ENCODE measurements around the gene KIF5A.
"Not testable (repeated sequence)": the region's sequence is repeated elsewhere in the genome, so short reads cannot be mapped to it uniquely, and the experiment has no call there.

Gene KIF5A

DNA sequence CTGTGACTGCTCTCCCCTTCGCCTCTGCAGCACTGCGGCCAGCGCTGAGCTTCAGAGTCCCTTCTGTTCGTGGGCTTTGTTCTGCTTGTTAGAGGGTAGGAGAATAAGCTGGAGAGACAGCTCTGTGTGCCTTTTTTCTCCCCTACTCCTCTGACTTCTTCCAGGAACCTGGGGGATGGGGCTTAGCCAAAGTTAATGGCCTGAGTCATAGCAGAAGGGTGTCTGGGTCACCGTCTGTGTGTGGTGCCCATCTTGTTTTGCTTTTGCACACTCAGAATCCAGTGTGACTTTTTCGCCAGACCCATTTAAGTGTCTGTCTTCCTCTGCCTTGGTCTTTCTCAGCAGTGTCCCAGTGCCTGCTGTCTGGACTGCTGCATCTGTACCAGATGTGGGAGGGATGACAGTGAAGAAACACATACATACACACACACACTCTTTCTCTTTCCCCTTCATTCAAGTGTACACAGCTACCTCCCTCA, 3.0 kb downstream of the KIF5A start:
- TF ChIP-seq POLR2A (IDR thresholded peaks at IDR 0.05; ENCODE audit: low read depth, low read length) (no peak), TAF1 (IDR thresholded peaks at IDR 0.05; ENCODE audit: low read depth, low read length) (no peak), SPI1 (IDR thresholded peaks at IDR 0.05; ENCODE audit: low read depth, low read length) (no peak), POLR2AphosphoS5 (IDR thresholded peaks at IDR 0.05; ENCODE audit: low read depth, low read length) (no peak)
- DNase-seq (ENCODE audit: insufficient read length, low spot score) (no peak), FAIRE-seq (no peak)

DNA sequence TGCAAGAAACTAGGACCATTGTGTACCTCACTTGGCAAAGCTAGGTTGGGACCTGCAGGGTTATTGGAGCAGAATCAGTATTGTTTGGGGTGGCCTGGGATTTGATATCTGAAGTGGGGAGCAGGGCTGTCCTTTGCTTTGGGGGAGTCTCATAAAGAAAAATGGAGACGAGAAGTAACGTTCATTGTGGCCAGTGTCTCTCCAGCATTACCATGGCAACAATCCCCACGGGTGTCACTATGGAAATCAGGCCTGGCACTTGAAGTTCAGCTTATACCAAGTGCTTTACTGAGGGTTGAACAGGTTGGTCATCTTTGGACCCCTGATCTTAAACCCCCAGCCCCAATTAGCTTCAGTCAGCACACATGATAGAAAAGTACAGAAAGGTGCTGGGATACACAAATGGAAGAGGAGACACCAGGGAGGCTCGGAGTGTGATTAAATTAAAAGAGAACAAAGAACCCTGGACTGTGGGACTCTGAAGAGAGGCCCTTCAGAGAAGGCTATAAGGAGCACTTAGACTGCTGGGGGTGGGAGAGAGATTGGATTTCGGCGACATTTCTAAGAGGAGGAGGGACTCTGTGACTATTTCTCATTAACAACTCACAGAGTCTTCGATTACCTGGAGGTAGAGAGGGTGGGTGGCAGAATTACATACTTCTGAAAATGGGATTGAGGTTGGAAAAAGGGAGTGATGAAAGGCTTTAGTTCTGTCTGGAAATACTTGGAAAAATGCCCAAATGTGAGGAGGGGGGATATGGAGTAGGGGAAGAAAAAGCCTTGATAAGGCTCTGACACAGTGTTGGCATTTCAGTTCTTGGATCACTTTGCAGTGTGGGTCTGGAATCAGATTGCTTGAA, 3.7 kb downstream of the KIF5A start:
- no peak for FAIRE-seq
- TF ChIP-seq POLR2A (IDR thresholded peaks at IDR 0.05; ENCODE audit: low read depth, low read length) (no peak), POU2F2 (IDR thresholded peaks at IDR 0.05; ENCODE audit: low read depth, low read length) (no peak), PAX5 (IDR thresholded peaks at IDR 0.05; ENCODE audit: insufficient read depth, low read length, severe bottlenecking) (no peak), TAF1 (IDR thresholded peaks at IDR 0.05; ENCODE audit: low read depth, low read length) (no peak), SPI1 (IDR thresholded peaks at IDR 0.05; ENCODE audit: low read depth, low read length) (no peak), POLR2AphosphoS5 (IDR thresholded peaks at IDR 0.05; ENCODE audit: low read depth, low read length) (no peak)
- no peak for DNase-seq (ENCODE audit: insufficient read length, low spot score)

DNA sequence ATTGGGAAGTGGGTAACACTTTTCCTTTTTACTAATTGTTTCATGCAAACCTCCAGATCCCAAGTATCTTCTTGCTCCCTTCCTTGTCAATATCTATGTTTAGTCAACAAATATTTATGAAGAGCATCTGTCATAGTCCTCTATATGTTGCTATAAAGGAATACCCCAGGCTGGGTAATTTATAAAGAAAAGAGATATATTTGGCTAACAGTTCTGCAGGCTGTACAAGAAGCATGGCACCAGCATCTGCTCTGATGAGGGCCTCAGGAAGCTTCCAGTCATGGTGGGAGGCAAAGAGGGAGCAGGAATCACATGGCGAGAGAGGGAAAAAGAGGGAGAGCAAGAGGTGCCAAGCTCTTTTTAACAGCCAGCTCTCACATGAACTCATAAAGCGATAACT, 4.6 kb downstream of the KIF5A start:
- DNase-seq (ENCODE audit: insufficient read length, low spot score) = no peak
- TF ChIP-seq SPI1 (IDR thresholded peaks at IDR 0.05; ENCODE audit: low read depth, low read length) = no peak
- TF ChIP-seq POU2F2 (IDR thresholded peaks at IDR 0.05; ENCODE audit: low read depth, low read length) = no peak
- TF ChIP-seq PAX5 (IDR thresholded peaks at IDR 0.05; ENCODE audit: insufficient read depth, low read length, severe bottlenecking) = no peak
- TF ChIP-seq TAF1 (IDR thresholded peaks at IDR 0.05; ENCODE audit: low read depth, low read length) = no peak
- no peak for TF ChIP-seq POLR2AphosphoS5 (IDR thresholded peaks at IDR 0.05; ENCODE audit: low read depth, low read length)
- no peak for TF ChIP-seq POLR2A (IDR thresholded peaks at IDR 0.05; ENCODE audit: low read depth, low read length)
- FAIRE-seq = no peak

DNA sequence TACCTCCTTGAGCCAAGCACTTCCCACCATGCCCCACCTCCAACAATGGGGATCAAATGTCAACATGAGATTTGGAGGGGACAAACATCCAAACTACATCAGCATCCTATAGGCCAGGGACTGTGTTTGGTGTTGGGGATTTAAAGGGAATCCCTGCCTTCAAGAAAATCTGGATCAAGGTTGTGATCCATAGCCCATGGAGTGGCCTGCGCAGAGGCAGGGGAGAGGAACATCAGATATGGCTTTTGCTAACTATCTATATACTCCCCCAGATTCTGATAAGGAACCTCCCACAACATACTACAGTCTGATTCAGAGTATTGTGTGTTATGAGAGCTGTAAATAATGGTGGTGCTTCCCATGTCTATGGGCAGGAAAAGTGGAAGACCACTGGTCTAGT, 5.1 kb downstream of the KIF5A start:
- DNase-seq (ENCODE audit: insufficient read length, low spot score) = no peak
- no peak for FAIRE-seq
- TF ChIP-seq POLR2A (IDR thresholded peaks at IDR 0.05; ENCODE audit: low read depth, low read length) (no peak), SPI1 (IDR thresholded peaks at IDR 0.05; ENCODE audit: low read depth, low read length) (no peak), TAF1 (IDR thresholded peaks at IDR 0.05; ENCODE audit: low read depth, low read length) (no peak), POU2F2 (IDR thresholded peaks at IDR 0.05; ENCODE audit: low read depth, low read length) (no peak), POLR2AphosphoS5 (IDR thresholded peaks at IDR 0.05; ENCODE audit: low read depth, low read length) (no peak), PAX5 (IDR thresholded peaks at IDR 0.05; ENCODE audit: insufficient read depth, low read length, severe bottlenecking) (no peak)

DNA sequence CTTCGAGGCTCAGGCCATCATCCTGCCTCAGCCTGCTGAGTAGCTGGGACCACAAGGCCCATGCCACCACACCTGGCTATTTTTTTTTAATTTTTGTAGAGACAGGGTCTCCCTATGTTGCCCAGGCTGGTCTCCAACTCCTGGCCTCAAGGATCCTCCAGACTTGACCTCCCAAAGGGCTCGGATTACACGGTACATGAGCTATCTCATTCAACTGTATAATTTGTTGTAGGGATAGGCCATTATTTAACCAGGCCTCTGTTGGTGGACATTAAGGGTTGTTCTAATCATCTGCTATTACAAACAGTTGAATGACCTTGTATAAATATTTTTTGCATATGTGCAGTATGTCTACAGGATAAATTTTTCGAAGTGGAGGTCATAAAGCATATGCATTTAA, 9.0 kb downstream of the KIF5A start:
- TF ChIP-seq POLR2AphosphoS5 (IDR thresholded peaks at IDR 0.05; ENCODE audit: low read depth, low read length) = no peak
- no peak for TF ChIP-seq PAX5 (IDR thresholded peaks at IDR 0.05; ENCODE audit: insufficient read depth, low read length, severe bottlenecking)
- TF ChIP-seq POU2F2 (IDR thresholded peaks at IDR 0.05; ENCODE audit: low read depth, low read length) = no peak
- TF ChIP-seq TAF1 (IDR thresholded peaks at IDR 0.05; ENCODE audit: low read depth, low read length) = no peak
- no peak for TF ChIP-seq SPI1 (IDR thresholded peaks at IDR 0.05; ENCODE audit: low read depth, low read length)
- TF ChIP-seq POLR2A (IDR thresholded peaks at IDR 0.05; ENCODE audit: low read depth, low read length) = no peak
- FAIRE-seq = no peak
- DNase-seq (ENCODE audit: insufficient read length, low spot score) = no peak

DNA sequence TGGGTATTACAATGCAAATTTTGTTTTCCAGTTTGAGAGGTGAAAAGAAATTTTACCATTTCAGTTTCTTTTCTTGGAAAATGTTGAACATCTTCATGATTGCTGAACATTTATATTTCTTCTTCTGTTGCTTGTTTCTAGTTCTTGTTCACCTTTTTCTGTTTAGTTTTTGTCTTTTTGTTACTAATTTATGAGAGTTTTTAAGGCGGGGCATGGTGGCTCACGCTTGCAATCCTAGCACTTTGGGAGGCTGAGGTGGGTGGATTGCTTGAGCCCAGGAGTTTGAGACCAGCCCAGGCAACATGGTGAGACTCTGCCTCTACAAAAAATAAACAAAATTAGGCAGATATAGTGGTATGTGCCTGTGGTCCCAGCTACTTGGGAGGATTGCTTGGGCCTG, 10.7 kb downstream of the KIF5A start:
- TF ChIP-seq POU2F2 (IDR thresholded peaks at IDR 0.05; ENCODE audit: low read depth, low read length) (no peak), PAX5 (IDR thresholded peaks at IDR 0.05; ENCODE audit: insufficient read depth, low read length, severe bottlenecking) (no peak), TAF1 (IDR thresholded peaks at IDR 0.05; ENCODE audit: low read depth, low read length) (no peak), POLR2AphosphoS5 (IDR thresholded peaks at IDR 0.05; ENCODE audit: low read depth, low read length) (no peak), POLR2A (IDR thresholded peaks at IDR 0.05; ENCODE audit: low read depth, low read length) (no peak), SPI1 (IDR thresholded peaks at IDR 0.05; ENCODE audit: low read depth, low read length) (no peak)
- FAIRE-seq (no peak), DNase-seq (ENCODE audit: insufficient read length, low spot score) (no peak)

DNA sequence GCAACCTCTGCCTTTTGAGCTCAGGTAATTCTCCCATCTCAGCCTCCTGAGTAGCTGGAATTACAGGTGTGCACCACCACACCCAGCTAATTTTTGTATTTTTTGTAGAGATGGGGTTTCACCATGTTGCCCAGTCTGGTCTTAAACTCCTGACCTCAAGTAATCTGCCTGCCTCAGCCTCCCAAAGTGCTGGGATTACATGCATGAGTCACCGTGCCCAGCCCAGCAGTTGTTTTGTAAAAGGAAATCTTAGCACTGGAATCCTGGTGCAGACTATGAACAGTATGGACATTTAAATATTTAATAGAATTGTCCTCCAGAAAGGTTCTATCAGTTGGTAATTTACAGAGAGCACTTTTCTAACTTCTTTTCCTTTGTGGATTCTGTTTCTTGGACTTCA, 11.3 kb downstream of the KIF5A start:
- not testable (repeated sequence) for DNase-seq (ENCODE audit: insufficient read length, low spot score); FAIRE-seq

DNA sequence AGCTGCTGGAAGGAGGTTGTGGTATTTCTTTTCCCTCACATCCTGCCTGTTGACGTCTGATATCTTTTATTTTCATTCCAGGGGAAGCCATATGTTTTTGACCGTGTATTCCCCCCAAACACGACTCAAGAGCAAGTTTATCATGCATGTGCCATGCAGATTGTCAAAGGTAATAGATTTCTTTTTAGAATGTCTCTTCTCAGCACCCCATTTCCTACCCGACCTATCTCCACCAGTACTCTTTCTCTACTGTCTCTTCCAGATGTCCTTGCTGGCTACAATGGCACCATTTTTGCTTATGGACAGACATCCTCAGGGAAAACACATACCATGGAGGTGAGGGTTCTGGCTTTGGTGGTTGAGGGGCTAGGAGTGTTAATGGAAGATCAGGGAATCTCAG, 13.5 kb downstream of the KIF5A start:
- no peak for FAIRE-seq
- no peak for DNase-seq (ENCODE audit: insufficient read length, low spot score)
- TF ChIP-seq POLR2A (IDR thresholded peaks at IDR 0.05; ENCODE audit: low read depth, low read length) (no peak), POU2F2 (IDR thresholded peaks at IDR 0.05; ENCODE audit: low read depth, low read length) (no peak)

DNA sequence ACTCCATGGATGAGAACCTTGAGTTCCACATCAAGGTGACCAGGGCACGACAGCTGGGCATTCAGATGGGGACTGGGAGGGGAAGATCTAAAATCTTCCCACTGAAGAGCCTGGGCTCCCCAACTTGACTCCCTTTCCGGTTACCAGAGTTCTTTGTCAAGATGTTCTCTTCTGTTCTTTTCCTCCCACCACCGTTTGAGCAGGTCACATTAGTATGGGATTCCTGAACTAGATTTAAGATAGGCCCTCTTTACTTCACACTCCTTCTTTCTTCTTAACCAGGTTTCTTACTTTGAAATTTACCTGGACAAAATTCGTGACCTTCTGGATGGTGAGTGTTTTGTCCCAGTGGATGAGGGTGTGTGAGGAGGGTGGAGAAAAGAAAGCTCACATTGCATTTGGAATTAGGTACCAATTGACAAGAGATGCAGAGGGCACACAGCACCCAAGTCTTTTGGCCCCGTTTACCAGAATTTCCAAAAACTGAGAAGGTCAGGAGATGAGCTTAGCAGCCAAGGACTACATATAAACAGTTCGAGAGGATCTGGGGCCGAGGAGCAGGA, 14.4 kb downstream of the KIF5A start:
- no peak for DNase-seq (ENCODE audit: insufficient read length, low spot score)
- TF ChIP-seq SPI1 (IDR thresholded peaks at IDR 0.05; ENCODE audit: low read depth, low read length) (no peak), TAF1 (IDR thresholded peaks at IDR 0.05; ENCODE audit: low read depth, low read length) (no peak), POLR2A (IDR thresholded peaks at IDR 0.05; ENCODE audit: low read depth, low read length) (no peak), POU2F2 (IDR thresholded peaks at IDR 0.05; ENCODE audit: low read depth, low read length) (no peak), POLR2AphosphoS5 (IDR thresholded peaks at IDR 0.05; ENCODE audit: low read depth, low read length) (no peak), PAX5 (IDR thresholded peaks at IDR 0.05; ENCODE audit: insufficient read depth, low read length, severe bottlenecking) (no peak)
- no peak for FAIRE-seq

DNA sequence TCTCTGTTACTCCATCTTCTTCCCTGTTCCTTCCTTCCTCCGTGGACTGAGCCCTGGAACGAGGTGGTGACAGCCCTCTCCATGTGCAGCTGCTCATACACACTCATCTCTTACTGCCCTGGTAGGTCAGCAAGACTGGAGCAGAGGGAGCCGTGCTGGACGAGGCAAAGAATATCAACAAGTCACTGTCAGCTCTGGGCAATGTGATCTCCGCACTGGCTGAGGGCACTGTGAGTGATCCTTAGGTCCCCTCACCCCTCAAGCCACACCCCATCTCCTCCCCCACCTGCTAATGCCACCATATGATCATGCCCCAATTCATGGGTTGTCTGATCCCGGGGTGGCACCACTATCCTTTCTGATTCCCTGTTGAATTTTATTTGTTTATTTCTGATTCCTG, 19.0 kb downstream of the KIF5A start:
- FAIRE-seq (peak; percentile 20), DNase-seq (ENCODE audit: insufficient read length, low spot score) (no peak)
- TF ChIP-seq POU2F2 (IDR thresholded peaks at IDR 0.05; ENCODE audit: low read depth, low read length) = no peak
- TF ChIP-seq POLR2A (IDR thresholded peaks at IDR 0.05; ENCODE audit: low read depth, low read length) = no peak
- TF ChIP-seq TAF1 (IDR thresholded peaks at IDR 0.05; ENCODE audit: low read depth, low read length) = no peak
- no peak for TF ChIP-seq SPI1 (IDR thresholded peaks at IDR 0.05; ENCODE audit: low read depth, low read length)
- TF ChIP-seq POLR2AphosphoS5 (IDR thresholded peaks at IDR 0.05; ENCODE audit: low read depth, low read length) = no peak
- no peak for TF ChIP-seq PAX5 (IDR thresholded peaks at IDR 0.05; ENCODE audit: insufficient read depth, low read length, severe bottlenecking)
